ENCODE results near the gene CEP120.
"Not testable (repeated sequence)": the region's sequence is repeated elsewhere in the genome, so short reads cannot be mapped to it uniquely, and the experiment has no call there.

Gene CEP120

DNA sequence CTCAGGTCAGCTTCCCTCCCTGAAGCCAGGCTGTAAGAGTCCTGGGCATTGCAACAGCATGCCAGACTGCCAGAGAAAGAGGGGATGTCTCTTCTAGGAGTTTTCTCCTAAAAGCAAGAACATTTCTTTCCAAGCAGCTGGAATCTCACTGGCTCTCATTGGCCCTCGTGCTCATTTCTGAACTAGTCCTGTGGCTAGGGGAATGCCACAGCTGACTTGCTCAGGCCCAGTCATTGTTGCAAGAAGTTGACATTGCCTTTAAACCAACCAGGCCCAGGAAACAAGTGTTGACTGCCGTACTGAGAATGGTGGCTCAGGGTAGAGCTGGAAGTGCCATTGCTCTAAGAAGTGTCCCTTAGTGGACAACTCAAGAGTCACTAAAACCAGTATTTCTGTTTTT lies 15.0 kb upstream of the CEP120 start:
- no peak for DNase-seq

DNA sequence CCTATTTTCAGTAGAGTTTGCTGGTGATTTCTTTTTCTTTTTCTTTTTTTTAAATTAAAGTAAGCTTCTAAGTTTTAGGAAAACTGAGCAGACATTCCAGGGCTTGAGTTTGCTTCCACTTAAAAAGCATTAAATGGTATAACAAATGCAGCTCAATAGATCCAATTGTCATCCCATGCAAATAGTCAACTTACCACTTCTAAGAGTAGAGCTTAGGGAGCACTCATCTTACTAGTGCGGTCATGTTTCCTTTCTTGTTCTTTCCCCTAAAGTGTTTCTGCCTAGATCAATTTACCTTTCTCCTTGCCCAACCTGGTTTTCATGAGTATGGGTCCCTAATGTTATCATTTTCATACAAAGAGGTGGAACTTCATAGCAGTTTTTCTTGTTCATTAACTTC lies 13.0 kb upstream of the CEP120 start:
- DNase-seq = no peak

DNA sequence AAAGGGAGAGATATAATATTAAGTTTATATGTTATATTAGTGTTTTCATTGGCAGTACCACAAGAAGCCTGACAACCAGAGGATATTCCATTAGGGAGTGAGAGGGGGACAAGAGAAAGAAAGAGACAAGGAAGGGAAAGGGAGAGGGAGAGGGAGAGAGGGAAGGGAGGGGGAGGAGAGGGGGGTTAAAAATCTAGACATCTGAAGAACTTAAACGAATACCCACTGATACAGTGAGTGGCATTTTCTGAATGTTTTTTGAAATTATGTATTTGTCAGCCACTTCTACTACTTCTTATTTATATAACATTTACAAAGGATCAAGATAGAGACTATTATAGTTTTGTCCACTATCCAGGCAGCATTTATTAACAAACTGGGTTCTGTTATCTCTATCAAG lies 11.6 kb upstream of the CEP120 start:
- no peak for DNase-seq

DNA sequence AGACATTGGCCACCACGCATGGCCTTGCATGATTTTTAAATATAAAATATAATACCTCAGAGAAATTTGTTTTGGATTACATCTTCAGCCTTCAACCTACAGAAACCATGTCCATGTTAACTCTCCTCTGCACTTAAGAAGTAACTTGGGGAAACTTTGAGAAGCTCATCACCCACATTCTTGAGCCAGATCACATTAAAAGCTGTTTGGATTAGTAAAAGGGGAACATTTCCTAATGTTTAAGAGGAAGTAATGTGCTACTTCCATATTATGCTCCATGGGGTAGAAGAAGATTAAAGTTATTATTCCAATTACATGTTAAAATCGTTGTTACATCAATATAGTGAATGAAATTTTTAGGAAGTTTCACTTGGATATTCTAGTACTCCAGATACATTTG lies 10.4 kb upstream of the CEP120 start:
- DNase-seq = no peak

DNA sequence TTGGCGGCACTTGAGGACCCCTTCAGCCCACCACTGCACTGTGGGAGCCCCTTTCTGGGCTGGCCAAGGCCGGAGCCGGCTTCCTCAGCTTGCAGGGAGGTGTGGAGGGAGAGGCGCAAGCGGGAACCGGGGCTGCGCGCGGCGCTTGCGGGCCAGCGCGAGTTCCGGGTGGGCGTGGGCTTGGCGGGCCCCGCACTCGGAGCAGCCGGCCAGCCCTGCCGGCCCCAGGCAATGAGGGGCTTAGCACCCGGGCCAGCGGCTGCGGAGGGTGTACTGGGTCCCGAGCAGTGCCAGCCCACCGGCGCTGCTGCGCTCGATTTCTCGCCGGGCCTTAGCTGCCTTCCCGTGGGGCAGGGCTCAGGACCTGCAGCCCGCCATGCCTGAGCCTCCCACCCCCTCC lies 7.2 kb upstream of the CEP120 start:
- DNase-seq = not testable (repeated sequence)

DNA sequence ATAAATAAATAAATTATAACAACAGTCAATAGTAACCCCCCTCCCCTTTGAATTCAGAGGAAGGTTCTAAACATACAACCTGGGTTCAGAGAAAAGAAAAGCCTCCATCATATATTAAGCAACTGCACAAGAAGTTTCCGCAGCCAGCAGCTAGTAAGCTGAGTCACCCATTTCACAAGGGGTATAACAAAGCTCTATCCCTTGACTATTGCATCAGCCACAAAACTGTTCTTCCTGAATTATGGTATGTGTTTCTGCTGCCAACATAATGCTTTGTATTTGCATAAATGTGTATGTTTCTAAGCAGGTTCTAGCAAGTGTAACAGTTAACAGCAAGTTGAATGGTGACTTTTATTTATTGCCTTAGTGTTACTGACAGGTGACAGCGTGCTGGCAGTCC lies 6.8 kb upstream of the CEP120 start:
- no peak for DNase-seq

DNA sequence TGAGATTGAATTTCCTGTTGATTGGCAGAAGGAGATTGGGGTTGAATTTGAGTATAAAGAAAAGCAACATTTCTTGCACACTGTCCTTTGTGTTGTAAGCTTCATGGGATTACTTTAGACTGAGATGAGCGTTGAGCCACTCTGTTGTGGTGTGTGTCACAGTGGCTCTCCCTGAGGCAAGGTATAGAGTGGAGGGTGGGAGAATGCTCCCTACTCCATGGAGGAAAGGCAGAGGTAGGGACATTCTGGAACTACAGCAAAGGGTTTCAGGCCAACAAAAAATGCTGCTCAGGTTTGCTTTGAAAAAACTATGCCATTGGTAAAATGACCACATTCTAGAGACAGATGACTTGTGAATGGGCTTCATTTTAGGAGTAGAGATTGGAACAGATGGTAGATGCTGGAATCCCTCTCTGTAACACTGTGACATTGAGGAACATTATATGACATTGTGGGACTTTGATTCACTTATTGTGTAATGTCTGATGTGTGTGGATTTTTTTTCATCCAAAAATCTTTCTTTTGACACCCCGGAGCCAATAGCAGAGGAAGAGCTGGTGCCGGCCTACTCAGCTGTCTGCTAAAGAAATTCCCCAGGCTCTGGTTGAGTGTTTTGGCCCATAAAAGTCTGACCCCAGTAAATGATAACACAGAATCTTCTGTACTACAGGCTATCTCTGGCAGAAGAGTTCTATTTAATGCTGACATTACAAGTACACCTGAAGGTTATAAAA lies 6.2 kb upstream of the CEP120 start:
- no peak for DNase-seq

DNA sequence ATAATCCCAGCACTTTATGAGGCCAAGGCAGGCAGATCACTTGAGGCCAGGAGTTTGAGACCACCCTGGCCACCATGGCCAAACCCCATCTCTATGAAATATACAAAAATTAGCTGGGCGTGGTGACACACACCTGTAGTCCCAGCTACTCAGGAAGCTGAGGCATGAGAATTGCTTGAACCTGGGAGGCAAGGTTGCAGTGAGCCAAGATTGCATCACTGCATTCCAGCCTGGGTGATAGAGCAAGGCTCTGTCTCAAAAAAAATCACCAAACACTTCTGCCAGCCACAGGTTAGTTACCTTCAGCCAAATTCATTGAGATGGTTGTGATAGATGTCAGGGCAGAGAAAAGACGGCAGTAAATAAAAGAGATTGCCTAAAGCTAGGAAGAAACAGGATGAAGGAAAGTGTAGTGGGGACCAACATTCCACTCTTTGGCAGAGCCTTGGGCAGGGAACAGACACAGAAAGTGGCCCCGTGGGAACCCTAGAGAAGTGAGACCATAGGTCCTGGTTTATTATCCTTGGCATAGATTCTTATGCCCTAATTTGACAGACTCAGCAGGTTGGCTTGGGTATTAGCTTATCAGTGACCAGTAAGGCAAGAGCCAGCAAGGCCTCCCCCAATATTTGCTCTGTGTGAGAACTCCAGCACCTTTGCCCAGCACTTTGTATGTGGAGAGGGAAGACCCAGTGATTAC lies 5.5 kb upstream of the CEP120 start:
- DNase-seq = no peak

DNA sequence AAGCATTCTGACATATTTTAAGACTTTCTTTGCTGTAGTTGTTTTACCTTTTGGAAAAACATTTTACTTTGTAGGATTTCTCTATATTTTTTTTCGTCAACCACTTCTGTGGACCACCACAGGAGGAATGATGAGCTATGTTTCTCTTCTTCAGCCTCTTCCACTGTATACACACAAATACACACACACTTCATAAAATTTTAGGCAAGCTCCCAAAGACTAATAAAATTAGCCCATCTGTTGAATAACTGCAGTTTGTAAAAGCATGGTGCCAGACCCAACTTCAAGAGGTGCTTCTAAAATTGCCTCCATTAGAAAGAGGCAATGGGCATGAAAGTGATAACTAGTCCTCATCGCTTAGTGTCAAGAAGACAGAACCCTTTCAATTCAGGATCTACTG lies 4.1 kb upstream of the CEP120 start:
- no peak for DNase-seq

DNA sequence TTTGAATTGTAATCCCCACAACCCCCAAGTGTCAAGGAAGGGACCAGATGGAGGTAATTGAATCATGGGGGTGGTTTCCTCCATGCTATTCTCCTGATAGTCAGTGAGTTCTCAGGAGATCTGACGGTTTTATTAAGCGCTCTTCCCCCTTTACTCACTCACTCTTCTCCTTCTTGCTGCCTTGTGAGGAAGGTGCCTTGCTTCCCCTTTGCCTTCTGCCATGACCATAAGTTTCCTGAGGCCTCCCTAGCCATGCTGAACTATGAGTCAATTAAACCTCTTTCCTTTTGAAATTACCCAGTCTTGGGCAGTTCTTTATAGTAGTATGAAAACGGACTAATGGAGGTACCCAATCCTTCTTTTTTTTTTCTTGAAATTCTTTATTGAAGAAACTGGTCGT lies 2.2 kb upstream of the CEP120 start:
- DNase-seq = no peak

DNA sequence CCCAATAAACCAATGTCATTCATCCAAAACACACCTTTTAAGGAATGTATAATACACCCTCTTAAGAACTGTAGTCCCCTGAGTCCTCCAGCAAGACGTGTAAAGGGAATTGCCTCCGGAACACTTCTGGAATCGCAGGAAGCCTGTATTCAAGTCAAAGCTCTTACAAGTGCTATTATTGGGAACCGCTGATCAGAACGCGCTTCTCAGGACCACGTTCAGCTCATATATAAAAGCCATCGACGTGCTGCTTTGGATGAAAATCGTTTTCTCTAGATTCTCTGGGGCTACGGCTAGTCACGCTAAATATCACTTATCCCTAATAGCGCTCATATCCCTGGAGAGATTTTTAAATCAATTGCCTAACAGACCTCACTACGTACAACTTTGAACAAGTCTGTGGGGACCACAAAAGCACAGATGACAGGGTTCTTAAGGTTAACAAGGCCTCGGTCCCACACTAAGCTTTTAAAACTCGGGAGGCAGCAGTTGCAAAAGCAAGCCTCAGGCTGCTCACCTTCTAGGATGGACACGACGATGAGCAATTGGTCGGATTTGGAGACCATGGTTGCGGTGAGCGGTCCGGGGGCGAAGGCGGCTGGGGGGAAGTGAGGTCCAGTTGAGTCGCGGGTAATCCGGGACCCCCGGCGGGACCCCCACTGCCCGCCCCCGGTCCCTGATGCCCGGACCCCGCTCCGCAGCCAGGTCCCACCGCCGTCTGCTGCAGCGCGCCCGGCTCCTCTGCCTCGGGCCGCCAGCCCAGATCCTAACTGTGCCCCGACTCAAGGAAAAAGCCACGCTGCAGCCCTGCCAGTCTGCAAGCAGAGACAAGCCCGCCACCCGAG lies 548 bp downstream of the CEP120 start:
- no peak for DNase-seq

DNA sequence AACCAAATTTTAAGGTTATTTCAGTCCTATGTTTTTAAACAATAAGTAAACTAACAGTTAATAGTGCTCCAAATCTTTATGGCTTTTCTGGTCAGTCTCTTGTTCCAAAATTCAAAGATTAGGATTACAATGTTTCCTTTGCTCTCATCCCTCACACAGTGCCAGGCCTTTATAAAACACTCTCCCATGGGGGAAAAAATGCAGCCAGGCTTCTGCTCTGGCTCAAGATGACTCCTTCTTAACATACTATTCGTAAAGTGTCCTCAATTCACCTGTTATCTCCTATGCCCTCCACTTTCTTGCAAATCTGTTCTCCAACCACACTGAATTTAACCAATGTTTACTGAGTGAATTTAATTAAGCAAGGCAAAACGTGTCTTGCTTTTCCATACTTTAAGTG lies 1.4 kb downstream of the CEP120 start:
- DNase-seq = no peak

DNA sequence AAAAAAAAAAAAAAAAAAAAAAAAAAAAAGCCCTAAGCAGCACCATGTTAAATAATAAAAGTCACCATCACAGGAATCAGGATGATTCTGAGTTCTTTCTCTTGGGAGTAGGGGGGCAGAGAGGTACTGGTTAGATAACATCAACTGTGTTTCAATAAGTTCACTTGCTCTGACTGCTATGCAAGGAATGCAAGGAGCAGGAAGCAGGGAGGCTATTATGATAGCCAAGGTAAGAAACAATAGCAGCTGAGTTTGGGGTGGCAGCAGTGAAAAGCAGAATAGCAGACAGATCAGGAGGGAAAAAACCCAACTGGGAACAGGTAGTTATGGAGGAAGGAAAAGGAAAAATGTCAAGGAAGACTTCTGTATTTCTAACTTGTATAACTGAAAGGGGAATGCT lies 8.2 kb downstream of the CEP120 start:
- DNase-seq = no peak

DNA sequence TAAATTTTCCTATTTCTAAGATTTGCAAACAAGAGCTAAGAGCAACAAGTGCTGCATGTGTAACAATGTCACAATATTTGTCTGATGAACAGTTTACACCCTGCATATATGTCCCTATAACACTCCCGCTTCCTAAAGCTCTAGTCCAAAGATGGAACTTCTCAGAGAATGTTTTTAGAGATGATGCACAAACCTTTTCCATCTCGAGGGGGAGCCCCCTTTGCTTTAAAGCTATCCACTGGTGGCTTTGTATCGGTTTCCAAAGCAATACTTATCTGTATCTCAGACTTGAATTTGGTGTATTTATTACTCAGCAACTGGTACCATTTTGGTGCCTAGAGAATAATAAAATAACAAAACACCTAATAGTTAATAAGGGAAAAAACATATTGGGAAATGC lies 11.0 kb downstream of the CEP120 start:
- no peak for DNase-seq

DNA sequence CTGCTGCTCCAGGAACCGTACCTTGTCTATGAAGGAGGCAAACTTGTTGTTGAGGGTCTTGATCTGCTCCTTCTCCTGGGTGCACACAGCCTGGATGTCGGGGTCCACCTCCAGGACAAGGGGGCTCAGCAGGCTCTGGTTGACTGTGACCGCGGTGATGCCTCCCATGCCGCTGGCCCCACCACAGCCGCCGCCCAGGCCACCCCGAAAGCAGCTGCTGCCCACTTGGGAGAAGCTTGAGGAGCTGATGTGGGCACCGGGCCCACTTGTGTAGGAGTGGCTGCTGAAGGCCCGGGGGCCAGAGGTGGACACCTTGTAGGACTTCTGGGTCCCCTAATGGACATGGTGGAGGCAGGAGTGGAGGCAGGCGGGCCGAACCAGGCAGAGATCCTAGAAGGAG lies 21.2 kb downstream of the CEP120 start:
- DNase-seq = not testable (repeated sequence)

DNA sequence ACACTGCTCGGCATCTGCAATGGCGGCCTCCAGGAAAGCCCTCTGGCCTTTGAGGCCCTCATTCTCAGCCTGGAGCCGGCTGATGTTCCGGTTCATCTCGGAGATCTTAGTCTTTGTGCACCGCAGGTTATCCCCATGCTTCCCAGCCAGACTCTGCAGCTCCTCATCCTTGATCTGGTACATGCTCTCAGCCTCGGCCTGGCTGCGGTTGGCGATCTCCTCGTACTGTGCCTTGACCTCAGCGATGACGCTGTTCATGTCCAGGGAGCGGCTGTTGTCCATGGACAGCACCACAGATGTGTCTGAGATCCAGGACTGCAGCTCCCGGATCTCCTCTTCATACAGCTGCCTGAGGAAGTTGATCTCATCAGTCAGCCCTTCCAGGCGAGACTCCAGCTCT lies 21.9 kb downstream of the CEP120 start:
- DNase-seq = no peak

DNA sequence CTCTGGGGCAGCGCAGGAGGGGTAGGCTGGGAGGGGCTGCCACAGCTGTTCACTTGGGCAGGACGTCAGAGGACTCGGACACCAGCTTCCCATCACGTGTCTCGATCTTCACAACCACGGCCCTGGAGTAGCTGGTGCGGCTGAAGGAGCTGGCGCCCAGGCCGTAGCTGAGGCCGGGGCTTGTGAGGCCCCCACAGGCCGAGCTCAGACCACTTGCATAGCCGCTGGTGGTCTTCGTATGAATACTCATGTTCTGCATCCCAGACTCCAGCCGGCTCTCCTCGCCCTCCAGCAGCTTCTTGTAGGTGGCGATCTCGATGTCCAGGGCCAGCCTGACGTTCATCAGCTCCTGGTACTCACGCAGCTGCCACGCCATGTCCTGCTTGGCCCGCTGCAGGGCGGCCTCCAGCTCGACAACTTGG lies 22.3 kb downstream of the CEP120 start:
- not testable (repeated sequence) for DNase-seq

DNA sequence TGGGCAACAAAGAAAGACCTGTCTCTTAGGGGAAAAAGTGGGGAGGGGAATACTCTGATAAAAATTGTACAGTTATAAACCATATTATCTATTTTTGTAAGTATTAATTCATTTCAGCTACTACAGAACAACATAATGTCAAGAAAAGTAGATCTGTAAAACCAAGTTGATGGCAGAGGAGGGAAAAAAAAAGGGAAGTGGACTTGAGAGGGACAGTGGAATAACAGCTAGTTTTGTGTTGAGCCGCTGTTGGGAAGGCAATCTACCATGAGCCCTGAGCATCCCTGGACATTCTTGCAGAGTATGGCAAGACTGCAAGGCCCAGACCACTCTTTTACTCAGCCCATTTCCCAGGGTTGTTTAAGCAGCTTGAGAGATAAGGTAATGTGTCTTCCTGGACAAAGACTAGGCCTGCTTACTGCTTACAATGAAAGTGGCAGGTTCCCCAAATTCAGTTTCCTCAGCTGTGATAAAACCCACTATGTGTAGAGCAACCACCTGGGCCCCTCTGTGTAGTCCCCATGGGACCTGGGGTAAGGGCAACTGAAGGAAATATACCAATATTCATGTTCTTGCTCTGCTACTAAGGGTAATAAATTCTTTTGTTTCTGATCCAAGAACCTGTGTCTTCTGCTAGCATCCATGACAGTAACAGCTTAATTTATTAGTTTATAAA lies 25.0 kb downstream of the CEP120 start:
- DNase-seq = no peak

DNA sequence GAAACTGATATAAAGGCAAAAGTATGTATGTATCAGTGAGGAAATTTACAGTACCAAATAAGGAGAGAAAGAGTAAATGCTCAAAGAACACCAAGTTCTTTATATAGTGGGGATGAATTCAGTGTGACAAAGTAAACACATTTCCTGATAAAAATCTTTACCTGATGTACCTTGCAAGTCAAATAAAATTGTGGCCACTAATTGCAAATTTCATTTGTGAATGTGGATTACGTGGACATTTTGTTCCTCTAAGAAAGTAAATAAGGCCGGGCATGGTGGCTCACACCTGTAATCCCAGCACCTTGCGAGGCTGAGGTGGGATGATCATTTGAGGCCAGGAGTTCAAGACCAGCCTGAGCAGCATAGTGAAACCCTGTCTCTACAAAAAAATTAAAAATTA lies 25.7 kb downstream of the CEP120 start:
- DNase-seq = no peak

DNA sequence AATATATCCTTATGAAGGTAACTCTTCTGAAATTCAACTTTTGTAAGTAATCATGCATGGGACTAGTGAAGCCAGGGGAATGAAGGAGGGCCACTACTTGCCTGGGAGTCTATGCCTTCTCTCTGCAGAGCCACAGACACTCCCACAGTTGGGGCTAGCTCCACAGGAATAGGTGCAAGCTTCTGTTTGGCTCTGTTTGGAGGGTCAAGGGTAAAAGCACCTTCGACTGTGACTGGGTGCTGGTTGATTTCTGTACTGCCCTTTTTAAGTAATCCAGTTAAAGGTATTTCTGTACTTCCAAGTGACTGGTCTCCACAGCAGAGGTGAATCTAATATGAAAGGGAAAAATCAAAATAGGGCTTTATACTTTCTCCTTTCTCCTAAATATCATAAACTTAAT lies 32.2 kb downstream of the CEP120 start:
- no peak for DNase-seq

DNA sequence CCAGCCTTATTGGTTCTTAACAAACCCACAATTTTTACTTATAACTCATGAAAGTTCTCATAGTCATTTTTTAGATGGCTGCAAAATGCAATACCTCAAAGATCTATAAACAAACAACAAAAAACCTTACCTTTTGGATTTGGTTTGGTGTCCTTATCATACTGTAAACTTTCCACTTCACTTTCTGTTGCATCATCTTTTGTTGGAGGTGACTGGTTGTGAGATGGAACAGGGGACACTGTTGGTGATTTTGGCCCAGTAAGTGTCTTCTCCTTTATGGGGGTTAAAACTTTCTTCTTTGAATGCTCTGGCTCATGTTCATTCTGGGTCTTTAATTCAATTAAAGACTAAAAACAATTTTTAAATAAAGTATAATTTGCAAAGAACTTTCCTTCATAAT lies 33.4 kb downstream of the CEP120 start:
- no peak for DNase-seq

DNA sequence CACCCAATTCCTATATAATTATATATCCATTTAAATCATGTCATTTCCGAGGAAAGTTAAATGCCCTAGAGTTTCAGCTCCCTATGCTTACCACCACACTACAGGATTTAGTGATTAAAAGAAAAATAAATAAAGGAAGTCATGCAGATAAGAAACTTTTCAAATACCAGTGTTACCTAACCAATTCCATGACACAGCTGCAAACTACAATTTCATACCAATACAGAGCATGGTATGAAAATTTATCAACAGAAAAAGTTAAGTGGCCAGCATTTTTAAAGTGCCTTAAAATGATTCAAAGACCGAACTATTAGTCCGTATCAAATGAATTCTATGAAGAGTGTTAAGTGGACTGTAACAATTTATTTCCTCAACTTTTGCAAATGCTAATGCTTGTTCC lies 35.9 kb downstream of the CEP120 start:
- DNase-seq = no peak

DNA sequence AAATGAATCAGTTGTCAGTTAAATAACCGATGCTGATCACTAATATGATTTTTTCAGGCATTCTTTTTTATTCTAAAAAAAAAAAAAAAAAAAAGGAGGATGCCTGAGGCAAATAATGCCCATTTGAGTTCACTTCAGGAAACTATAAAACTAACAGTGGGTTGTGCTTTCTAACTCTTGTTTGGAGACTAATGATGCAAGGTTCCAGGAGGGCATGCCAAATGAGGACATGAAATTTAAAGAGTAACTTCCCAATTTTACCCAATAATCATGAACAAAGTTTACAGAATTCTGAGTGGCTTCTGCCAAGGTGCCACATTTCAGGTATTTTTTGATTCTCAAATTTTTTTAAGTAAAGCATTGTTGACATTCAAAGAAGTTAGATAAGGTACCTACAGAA lies 41.0 kb downstream of the CEP120 start:
- no peak for DNase-seq

Data from NCI-H146 (cell line).